RWPE2 (cell line): ENCODE data around the gene GOLGA6B.
A peak's percentile ranks its signal among the peaks of the same experiment; 100 is the strongest.
"Not testable (repeated sequence)": the region's sequence is repeated elsewhere in the genome, so short reads cannot be mapped to it uniquely, and the experiment has no call there.

Experiments
- ATAC-seq: fragments of 200-7000 bp; cut with Tn5 transposase; 3 replicates; pipeline ENCODE4 v1.9.1; 2021; ENCODE audit warnings: low read depth
- DNase-seq: peaks from one replicate; pipeline ENCODE4 v3.0.0-alpha.2; 2020; ENCODE audit warnings: low spot score
- H3K27ac ChIP-seq: fragments of 450-650 bp; 2 replicates; pipeline ENCODE4 v1.5.1; 2017; ENCODE audit warnings: mild to moderate bottlenecking; ENCODE audit not compliant: poor library complexity, severe bottlenecking
- H3K27me3 ChIP-seq: fragments of 250-450 bp; sonication (Bioruptor Pico); 2 replicates; pipeline ENCODE4 v1.5.1; 2021; ENCODE audit warnings: mild to moderate bottlenecking, moderate library complexity; ENCODE audit not compliant: insufficient read depth, poor library complexity, severe bottlenecking
- H3K36me3 ChIP-seq: fragments of 250-450 bp; sonication (Bioruptor Pico); 2 replicates; pipeline ENCODE4 v1.5.1; 2020; ENCODE audit warnings: low read depth, mild to moderate bottlenecking, moderate library complexity
- H3K4me1 ChIP-seq: fragments of 250-450 bp; sonication (Bioruptor Pico); 2 replicates; pipeline ENCODE4 v1.5.1; 2021; ENCODE audit warnings: mild to moderate bottlenecking, moderate library complexity; ENCODE audit not compliant: insufficient read depth, poor library complexity, severe bottlenecking
- H3K4me3 ChIP-seq: fragments of 250-450 bp; sonication (Bioruptor Pico); 2 replicates; pipeline ENCODE4 v1.5.1; 2021; ENCODE audit warnings: mild to moderate bottlenecking, moderate library complexity; ENCODE audit not compliant: severe bottlenecking
- H3K9me3 ChIP-seq: fragments of 250-450 bp; sonication (Bioruptor Pico); 2 replicates; pipeline ENCODE4 v1.5.1; 2021; ENCODE audit warnings: mild to moderate bottlenecking, moderate library complexity; ENCODE audit not compliant: severe bottlenecking
- TF ChIP-seq, protein P1 (sequence below): fragments of 450-650 bp; IDR thresholded peaks from one replicate; pipeline ENCODE4 v1.5.1; 2017; ENCODE audit warnings: mild to moderate bottlenecking, moderate library complexity; ENCODE audit not compliant: poor library complexity, severe bottlenecking

Gene GOLGA6B

GRCh38 chr15:72648631-72649253 lies 5.8 kb upstream of the GOLGA6B start:
- H3K9me3 ChIP-seq, DNase-seq, H3K4me1 ChIP-seq, H3K4me3 ChIP-seq, ATAC-seq, H3K36me3 ChIP-seq, H3K27me3 ChIP-seq, H3K27ac ChIP-seq: not testable (repeated sequence)

- H3K27me3 ChIP-seq, H3K4me3 ChIP-seq, H3K9me3 ChIP-seq, H3K27ac ChIP-seq, DNase-seq, H3K4me1 ChIP-seq, H3K36me3 ChIP-seq: not testable (repeated sequence)
- ATAC-seq: peak; percentile 54; the same call in 1 of the 3 replicates
These were observed 1.5 kb downstream of the GOLGA6B start for GRCh38 chr15:72656014-72656413.

GRCh38 chr15:72661081-72661480 lies 6.6 kb downstream of the GOLGA6B start:
- H3K36me3 ChIP-seq, H3K27me3 ChIP-seq, H3K27ac ChIP-seq, H3K4me1 ChIP-seq, DNase-seq, H3K4me3 ChIP-seq, H3K9me3 ChIP-seq, ATAC-seq: not testable (repeated sequence)

DNA sequence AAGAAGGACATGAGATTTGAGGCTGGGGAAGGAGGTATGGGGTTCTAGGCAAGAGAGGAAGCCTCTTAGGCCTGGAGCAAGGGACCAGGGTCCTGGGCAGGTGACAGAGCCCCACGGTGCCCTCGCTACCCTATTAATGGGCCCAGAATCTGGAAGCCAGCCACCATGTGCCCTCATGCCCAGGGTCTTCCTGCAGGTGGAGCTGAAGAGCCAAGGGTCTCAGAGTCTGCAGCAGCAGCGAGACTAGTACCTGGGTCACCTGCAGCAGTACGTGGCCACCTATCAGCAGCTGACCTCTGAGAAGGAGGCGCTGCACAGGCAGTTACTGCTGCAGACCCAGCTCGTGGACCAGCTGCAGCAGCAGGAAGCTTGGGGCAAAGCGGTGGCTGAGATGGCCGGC lies 9.4 kb downstream of the GOLGA6B start:
- not testable (repeated sequence) for H3K4me3 ChIP-seq, ATAC-seq, H3K9me3 ChIP-seq, H3K27me3 ChIP-seq, H3K4me1 ChIP-seq, DNase-seq, H3K27ac ChIP-seq, H3K36me3 ChIP-seq

- DNase-seq, ATAC-seq, H3K9me3 ChIP-seq, H3K36me3 ChIP-seq, H3K4me1 ChIP-seq, H3K27ac ChIP-seq, H3K27me3 ChIP-seq, H3K4me3 ChIP-seq: not testable (repeated sequence)
These were observed 11.2 kb downstream of the GOLGA6B start for GRCh38 chr15:72665706-72666105.

DNA sequence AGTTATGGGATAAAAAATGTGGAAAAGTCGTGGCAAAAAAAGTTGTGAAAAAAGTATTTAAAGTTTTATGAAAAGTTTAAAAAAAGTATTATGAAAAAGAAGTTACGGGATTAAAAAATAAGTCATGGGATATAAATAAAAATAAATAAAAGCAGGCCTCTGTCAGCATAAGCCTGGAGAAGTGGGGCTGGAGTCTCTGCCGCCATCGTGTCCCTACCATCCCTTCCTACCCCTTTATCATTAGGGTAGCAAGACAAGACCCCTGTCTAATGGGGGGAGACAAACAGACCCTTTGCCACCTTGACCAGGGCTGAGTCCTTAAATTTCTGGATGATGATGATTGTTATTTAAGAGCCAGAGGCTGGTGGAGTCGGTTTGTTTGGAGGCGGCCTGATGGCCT lies 15.3 kb downstream of the GOLGA6B start:
- not testable (repeated sequence) for ATAC-seq, H3K27ac ChIP-seq, H3K36me3 ChIP-seq, H3K27me3 ChIP-seq, H3K9me3 ChIP-seq, H3K4me3 ChIP-seq, H3K4me1 ChIP-seq, DNase-seq

- TF ChIP-seq, protein P1, sequence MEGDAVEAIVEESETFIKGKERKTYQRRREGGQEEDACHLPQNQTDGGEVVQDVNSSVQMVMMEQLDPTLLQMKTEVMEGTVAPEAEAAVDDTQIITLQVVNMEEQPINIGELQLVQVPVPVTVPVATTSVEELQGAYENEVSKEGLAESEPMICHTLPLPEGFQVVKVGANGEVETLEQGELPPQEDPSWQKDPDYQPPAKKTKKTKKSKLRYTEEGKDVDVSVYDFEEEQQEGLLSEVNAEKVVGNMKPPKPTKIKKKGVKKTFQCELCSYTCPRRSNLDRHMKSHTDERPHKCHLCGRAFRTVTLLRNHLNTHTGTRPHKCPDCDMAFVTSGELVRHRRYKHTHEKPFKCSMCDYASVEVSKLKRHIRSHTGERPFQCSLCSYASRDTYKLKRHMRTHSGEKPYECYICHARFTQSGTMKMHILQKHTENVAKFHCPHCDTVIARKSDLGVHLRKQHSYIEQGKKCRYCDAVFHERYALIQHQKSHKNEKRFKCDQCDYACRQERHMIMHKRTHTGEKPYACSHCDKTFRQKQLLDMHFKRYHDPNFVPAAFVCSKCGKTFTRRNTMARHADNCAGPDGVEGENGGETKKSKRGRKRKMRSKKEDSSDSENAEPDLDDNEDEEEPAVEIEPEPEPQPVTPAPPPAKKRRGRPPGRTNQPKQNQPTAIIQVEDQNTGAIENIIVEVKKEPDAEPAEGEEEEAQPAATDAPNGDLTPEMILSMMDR: peak; percentile 99
- H3K4me3 ChIP-seq: peak overlapping the region; percentile 25
- not testable (repeated sequence) for H3K4me1 ChIP-seq, H3K27ac ChIP-seq, H3K36me3 ChIP-seq, H3K9me3 ChIP-seq, H3K27me3 ChIP-seq
- ATAC-seq (peak; percentile 97), DNase-seq (peak; percentile 81)
These were observed 16.3 kb downstream of the GOLGA6B start for GRCh38 chr15:72670656-72671352.
